ENCODE results near the gene AMD1. TPM values are rescaled to one million over a fixed set of nuclear protein-coding genes. Genes with fewer than 3 reads are reported as not detected.
"Not testable (repeated sequence)": the region's sequence is repeated elsewhere in the genome, so short reads cannot be mapped to it uniquely, and the experiment has no call there.

AMD1 gene
- total RNA-seq, 1 experiment from 2014 or later: 123 TPM

- DNase-seq (ENCODE audit: low read depth): no peak
These were observed 3.0 kb downstream of the AMD1 start for GRCh38 chr6:110877569-110877968.

- peak; percentile 59 for DNase-seq (ENCODE audit: low read depth)
These were observed 4.4 kb downstream of the AMD1 start for GRCh38 chr6:110878751-110879522.

GRCh38 chr6:110880651-110881050, 6.1 kb downstream of the AMD1 start:
- no peak for DNase-seq (ENCODE audit: low read depth)

GRCh38 chr6:110881546-110882273, 7.1 kb downstream of the AMD1 start:
- DNase-seq (ENCODE audit: low read depth): no peak

- no peak for DNase-seq (ENCODE audit: low read depth)
These were observed 7.7 kb downstream of the AMD1 start for GRCh38 chr6:110882274-110882619.

GRCh38 chr6:110882824-110883554, 8.4 kb downstream of the AMD1 start:
- no peak for DNase-seq (ENCODE audit: low read depth)

- DNase-seq (ENCODE audit: low read depth): no peak
These were observed 9.7 kb downstream of the AMD1 start for GRCh38 chr6:110884321-110884720.

- no peak for DNase-seq (ENCODE audit: low read depth)
These were observed 10.9 kb downstream of the AMD1 start for GRCh38 chr6:110885526-110885925.

- no peak for DNase-seq (ENCODE audit: low read depth)
These were observed 12.1 kb downstream of the AMD1 start for GRCh38 chr6:110886555-110887167.

- DNase-seq (ENCODE audit: low read depth): no peak
These were observed 15.7 kb downstream of the AMD1 start for GRCh38 chr6:110890288-110890687.

GRCh38 chr6:110895907-110896608, 21.5 kb downstream of the AMD1 start:
- DNase-seq (ENCODE audit: low read depth): no peak

- no peak for DNase-seq (ENCODE audit: low read depth)
These were observed 22.8 kb downstream of the AMD1 start for GRCh38 chr6:110897433-110897832.

- DNase-seq (ENCODE audit: low read depth): no peak
These were observed 23.5 kb downstream of the AMD1 start for GRCh38 chr6:110898111-110898510.

GRCh38 chr6:110900028-110900598, 25.5 kb downstream of the AMD1 start:
- DNase-seq (ENCODE audit: low read depth): no peak

- DNase-seq (ENCODE audit: low read depth): not testable (repeated sequence)
These were observed 27.0 kb downstream of the AMD1 start for GRCh38 chr6:110901601-110902000.

- no peak for DNase-seq (ENCODE audit: low read depth)
These were observed 27.5 kb downstream of the AMD1 start for GRCh38 chr6:110902091-110902490.

- not testable (repeated sequence) for DNase-seq (ENCODE audit: low read depth)
These were observed 31.7 kb downstream of the AMD1 start for GRCh38 chr6:110906273-110906672.

- no peak for DNase-seq (ENCODE audit: low read depth)
These were observed 56.2 kb downstream of the AMD1 start for GRCh38 chr6:110930781-110931180.

- no peak for DNase-seq (ENCODE audit: low read depth)
These were observed 59.3 kb downstream of the AMD1 start for GRCh38 chr6:110933912-110934311.

GRCh38 chr6:110934381-110934898, 59.9 kb downstream of the AMD1 start:
- no peak for DNase-seq (ENCODE audit: low read depth)

- DNase-seq (ENCODE audit: low read depth): no peak
These were observed 60.6 kb downstream of the AMD1 start for GRCh38 chr6:110935171-110935570.
